ENCODE data around the gene SUMO4. TPM values are rescaled to one million over a fixed set of nuclear protein-coding genes. Genes with fewer than 3 reads are reported as not detected.

The SUMO4 gene
- total RNA-seq, 2 donors from 2014 or later = 1.3 to 1.9 TPM

DNA sequence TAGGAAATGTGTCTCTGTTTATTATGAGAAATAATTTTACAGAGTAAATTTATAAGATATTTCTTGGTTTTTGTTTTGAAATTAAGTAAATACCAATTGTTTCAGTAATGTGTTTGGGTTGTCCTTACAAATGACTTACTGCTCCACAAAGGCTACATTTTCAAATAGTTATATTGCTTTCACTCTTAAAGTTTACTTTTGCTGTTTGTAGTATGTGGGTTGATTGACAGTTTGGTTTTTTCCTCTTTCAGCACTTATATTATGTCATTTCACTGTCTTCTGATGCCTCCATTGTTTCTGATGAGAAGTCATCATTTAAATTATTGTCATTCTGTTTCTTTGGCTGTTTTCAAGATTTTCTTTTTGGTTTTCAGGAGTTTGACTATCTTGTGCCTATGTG is 34.9 kb upstream of the SUMO4 start:
- H3K27ac ChIP-seq (ENCODE audit: low read depth, low read length) = no peak overlapping the region
- no peak overlapping the region for H3K9ac ChIP-seq (ENCODE audit: extremely low read depth, low read length, poor library complexity, severe bottlenecking)
- H3K27me3 Mint-ChIP-seq (ENCODE audit: insufficient read depth) = no peaks in the 10 kb centered on the region
- peaks cover 9% of the 10 kb centered on the region for H3K4me1 Mint-ChIP-seq
- no peaks in the 10 kb centered on the region for H3K9me3 ChIP-seq (ENCODE audit: control insufficient read depth, low read length)
- H3K4me3 Mint-ChIP-seq = no peak overlapping the region
- peaks cover 12% of the 10 kb centered on the region for H3K36me3 Mint-ChIP-seq (ENCODE audit: low read depth)
- H3K36me3 ChIP-seq (ENCODE audit: control insufficient read depth, insufficient read depth, low read length) = no peaks in the 10 kb centered on the region
- DNase-seq = no peak
- TF ChIP-seq, protein P1, sequence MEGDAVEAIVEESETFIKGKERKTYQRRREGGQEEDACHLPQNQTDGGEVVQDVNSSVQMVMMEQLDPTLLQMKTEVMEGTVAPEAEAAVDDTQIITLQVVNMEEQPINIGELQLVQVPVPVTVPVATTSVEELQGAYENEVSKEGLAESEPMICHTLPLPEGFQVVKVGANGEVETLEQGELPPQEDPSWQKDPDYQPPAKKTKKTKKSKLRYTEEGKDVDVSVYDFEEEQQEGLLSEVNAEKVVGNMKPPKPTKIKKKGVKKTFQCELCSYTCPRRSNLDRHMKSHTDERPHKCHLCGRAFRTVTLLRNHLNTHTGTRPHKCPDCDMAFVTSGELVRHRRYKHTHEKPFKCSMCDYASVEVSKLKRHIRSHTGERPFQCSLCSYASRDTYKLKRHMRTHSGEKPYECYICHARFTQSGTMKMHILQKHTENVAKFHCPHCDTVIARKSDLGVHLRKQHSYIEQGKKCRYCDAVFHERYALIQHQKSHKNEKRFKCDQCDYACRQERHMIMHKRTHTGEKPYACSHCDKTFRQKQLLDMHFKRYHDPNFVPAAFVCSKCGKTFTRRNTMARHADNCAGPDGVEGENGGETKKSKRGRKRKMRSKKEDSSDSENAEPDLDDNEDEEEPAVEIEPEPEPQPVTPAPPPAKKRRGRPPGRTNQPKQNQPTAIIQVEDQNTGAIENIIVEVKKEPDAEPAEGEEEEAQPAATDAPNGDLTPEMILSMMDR (conservative IDR thresholded peaks at IDR 0.05) = no peak
- peaks cover 3% of the 10 kb centered on the region for H3K4me1 ChIP-seq (ENCODE audit: control insufficient read depth, insufficient read depth, low read length)
- no peak overlapping the region for H3K27ac Mint-ChIP-seq
- H3K9me3 Mint-ChIP-seq = no peaks in the 10 kb centered on the region
- no peaks in the 10 kb centered on the region for H3K27me3 ChIP-seq (ENCODE audit: control insufficient read depth, insufficient read depth, low read length, poor library complexity, severe bottlenecking)
- H3K4me3 ChIP-seq (ENCODE audit: low read length) = no peak overlapping the region

DNA sequence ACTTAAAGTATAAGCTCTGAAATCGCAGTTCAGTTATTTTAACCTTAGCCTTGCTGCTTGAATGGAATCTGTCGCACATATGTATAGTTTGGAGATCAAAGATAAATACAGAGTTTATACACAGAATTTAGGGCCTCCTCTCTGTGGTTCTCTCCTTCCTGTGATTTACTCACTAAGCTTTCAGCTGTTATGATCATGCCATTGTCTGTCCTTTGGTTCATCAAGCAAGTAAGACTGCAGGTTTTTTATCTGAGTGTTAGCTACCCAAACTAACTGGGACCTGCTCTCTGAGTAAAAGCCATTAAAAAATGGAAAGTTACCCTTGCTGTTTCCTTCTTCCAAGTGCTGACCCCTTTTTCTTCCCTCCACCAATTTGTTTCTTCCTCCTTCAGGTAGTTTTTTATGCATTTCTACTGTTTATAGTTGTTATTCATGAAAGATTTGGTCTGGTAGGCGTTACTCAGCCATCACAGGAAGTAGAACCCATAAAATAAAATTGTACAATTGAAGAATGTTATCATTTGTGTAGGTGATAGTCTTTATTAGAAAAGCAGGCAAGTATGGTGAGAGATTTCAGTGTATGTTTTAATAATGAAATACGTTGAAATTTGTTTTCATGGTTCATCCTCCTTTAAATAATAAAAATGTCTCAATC is 33.7 kb upstream of the SUMO4 start:
- no peaks in the 10 kb centered on the region for H3K9me3 ChIP-seq (ENCODE audit: control insufficient read depth, low read length)
- H3K27ac Mint-ChIP-seq = no peak overlapping the region
- H3K27me3 ChIP-seq (ENCODE audit: control insufficient read depth, insufficient read depth, low read length, poor library complexity, severe bottlenecking) = no peaks in the 10 kb centered on the region
- TF ChIP-seq, protein P1 (conservative IDR thresholded peaks at IDR 0.05) = no peak
- H3K4me3 ChIP-seq (ENCODE audit: low read length) = no peak overlapping the region
- DNase-seq = no peak
- no peak overlapping the region for H3K4me3 Mint-ChIP-seq
- 100% methylated on average over 3 of the region's 4 CpGs; no CpG with 5 or more reads in 1 of the 2 experiments for WGBS, 2 experiments (ENCODE audit: insufficient coverage in 1 of 2, insufficient read length in 1 of 2)
- no peak overlapping the region for H3K9ac ChIP-seq (ENCODE audit: extremely low read depth, low read length, poor library complexity, severe bottlenecking)
- H3K4me1 ChIP-seq (ENCODE audit: control insufficient read depth, insufficient read depth, low read length) = peaks cover 3% of the 10 kb centered on the region
- H3K36me3 Mint-ChIP-seq (ENCODE audit: low read depth) = peaks cover 11% of the 10 kb centered on the region
- no peaks in the 10 kb centered on the region for H3K27me3 Mint-ChIP-seq (ENCODE audit: insufficient read depth)
- peaks cover 4% of the 10 kb centered on the region for H3K36me3 ChIP-seq (ENCODE audit: control insufficient read depth, insufficient read depth, low read length)
- no peaks in the 10 kb centered on the region for H3K9me3 Mint-ChIP-seq
- no peak overlapping the region for H3K27ac ChIP-seq (ENCODE audit: low read depth, low read length)
- peaks cover 9% of the 10 kb centered on the region for H3K4me1 Mint-ChIP-seq

DNA sequence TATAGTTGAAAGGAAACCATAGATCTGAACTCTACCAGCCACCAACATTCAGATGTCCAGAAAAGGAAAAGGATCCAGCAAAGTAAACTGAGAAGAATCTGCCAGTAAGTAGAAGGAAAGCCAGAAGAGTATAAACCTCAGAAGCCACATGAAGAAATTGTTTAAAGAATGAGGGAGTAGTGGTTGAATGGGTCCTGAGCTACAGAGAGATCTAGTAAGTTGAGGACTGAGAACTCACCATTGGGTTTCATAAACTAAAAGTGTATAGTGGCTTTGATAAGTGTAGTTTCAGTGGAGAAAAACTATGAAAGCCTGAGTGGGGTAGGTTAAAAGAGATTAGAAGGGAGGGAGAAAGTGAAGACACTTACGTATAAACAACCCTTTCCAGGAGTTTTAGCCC is 32.0 kb upstream of the SUMO4 start:
- Histone ChIP-seq H3K27me3 (ENCODE audit: control insufficient read depth, insufficient read depth, low read length, poor library complexity, severe bottlenecking) (no peaks in the 10 kb centered on the region), H3K9ac (ENCODE audit: extremely low read depth, low read length, poor library complexity, severe bottlenecking) (no peak overlapping the region), H3K4me3 (ENCODE audit: low read length) (no peak overlapping the region), H3K9me3 (ENCODE audit: control insufficient read depth, low read length) (no peaks in the 10 kb centered on the region), H3K36me3 (ENCODE audit: control insufficient read depth, insufficient read depth, low read length) (peaks cover 13% of the 10 kb centered on the region), H3K27ac (ENCODE audit: low read depth, low read length) (no peak overlapping the region), H3K4me1 (ENCODE audit: control insufficient read depth, insufficient read depth, low read length) (peaks cover 3% of the 10 kb centered on the region)
- Mint-ChIP-seq H3K27ac (no peak overlapping the region), H3K9me3 (no peaks in the 10 kb centered on the region), H3K4me1 (peaks cover 9% of the 10 kb centered on the region), H3K4me3 (no peak overlapping the region), H3K36me3 (ENCODE audit: low read depth) (peaks cover 8% of the 10 kb centered on the region), H3K27me3 (ENCODE audit: insufficient read depth) (no peaks in the 10 kb centered on the region)
- DNase-seq = no peak
- 100% methylated on average over 1 of the region's 1 CpG for WGBS, 2 experiments (ENCODE audit: insufficient coverage in 1 of 2, insufficient read length in 1 of 2)
- TF ChIP-seq, protein P1 (conservative IDR thresholded peaks at IDR 0.05) = no peak

All from endodermal cell (in vitro differentiated cells).